Left lung (tissue), 10 donors: ENCODE data around the gene RSPH10B2. TPM values are rescaled to one million over a fixed set of nuclear protein-coding genes. Genes with fewer than 3 reads are reported as not detected.
"Not testable (repeated sequence)": the region's sequence is repeated elsewhere in the genome, so short reads cannot be mapped to it uniquely, and the experiment has no call there.

Experiments
- ATAC-seq: fragments of 200-7000 bp; cut with Tn5 transposase; one replicate; pipeline ENCODE4 v1.9.1; 2020; ENCODE audit warnings: moderate library complexity
- DNase-seq, 4 donors: peaks; one replicate each; pipeline ENCODE4 v3.0.0-alpha.2; 2013 to 2020
- H3K27ac ChIP-seq, 2 donors: fragments of 200-600 bp; sonication (generic) in 1 of 2; one replicate each; pipeline versions ENCODE4 v1.5.0 to v1.8.0; 2020 to 2021
- H3K27me3 ChIP-seq, 2 donors: fragments of 200-600 bp; sonication (generic) in 1 of 2; one replicate each; pipeline versions ENCODE4 v1.5.0 to v1.8.0; 2020 to 2021
- H3K36me3 ChIP-seq, 2 donors: fragments of 200-600 bp; sonication (generic) in 1 of 2; one replicate each; pipeline versions ENCODE4 v1.5.0 to v1.8.0; 2020 to 2021
- H3K4me1 ChIP-seq, 2 donors: fragments of 200-600 bp; one replicate each; pipeline ENCODE4 v1.8.0; 2021
- H3K4me3 ChIP-seq, 2 donors: fragments of 200-600 bp; sonication (generic) in 1 of 2; one replicate each; pipeline versions ENCODE4 v1.5.0 to v1.8.0; 2020 to 2021; ENCODE audit warnings: mild to moderate bottlenecking in 1 of 2
- H3K9me3 ChIP-seq, 2 donors: fragments of 200-600 bp; sonication (generic) in 1 of 2; one replicate each; pipeline versions ENCODE4 v1.5.0 to v1.8.0; 2020 to 2021
- intact Hi-C, 2 donors: fragments of 100-400 bp; cut with DNase I; formaldehyde crosslinking; loops; one replicate each; pipeline versions ENCODE4 v1.11.2 to v1.14.2; 2022
- polyA plus RNA-seq, 6 donors: library from polyadenylated mRNA; unstranded; fragments of 120-200 nt; gene quantifications; one replicate each; pipeline ENCODE4 v1.2.1, GENCODE V29; 2013; ENCODE audit not compliant: insufficient read length in 6 of 6
- total RNA-seq, 2 donors: library from RNA; stranded (reverse); fragmentation: NEBNext Ultra II Directional; extraction: Animal tissue kit (Norgen Biotek cat#: 25700); gene quantifications; one replicate each; pipeline ENCODE4 v1.2.1, GENCODE V29; 2021
- donor health status: DM: no; HTN: yes; CAD: no.
- donor health status: DM: no; HTN: no; CAD: no.

Gene RSPH10B2
- total and polyA plus RNA-seq, 8 donors: 0.92 to 5.7 (median 4.0) TPM; not detected in 1

GRCh38 chr7:6843092-6843491 lies 89.2 kb downstream of the RSPH10B2 start:
- H3K4me1 ChIP-seq, H3K4me3 ChIP-seq: not testable (repeated sequence)

GRCh38 chr7:6843654-6844053 lies 89.8 kb downstream of the RSPH10B2 start:
- ATAC-seq, H3K27ac ChIP-seq, intact Hi-C loops, H3K36me3 ChIP-seq, H3K4me1 ChIP-seq, H3K9me3 ChIP-seq, H3K4me3 ChIP-seq, DNase-seq: not testable (repeated sequence)
- peaks cover 0 to 35% of the 10 kb centered on the region in 2 donors for H3K27me3 ChIP-seq

More at GRCh38 chr7:6843092-6843491, 89.2 kb downstream of the RSPH10B2 start:
- H3K27ac ChIP-seq, intact Hi-C loops, ATAC-seq, H3K36me3 ChIP-seq, DNase-seq, H3K9me3 ChIP-seq: not testable (repeated sequence)
- peaks cover 0 to 33% of the 10 kb centered on the region in 2 donors for H3K27me3 ChIP-seq

GRCh38 chr7:6845971-6846449 lies 92.1 kb downstream of the RSPH10B2 start:
- H3K27me3 ChIP-seq: peaks cover 0 to 28% of the 10 kb centered on the region in 2 donors
- H3K36me3 ChIP-seq, H3K27ac ChIP-seq, H3K9me3 ChIP-seq, DNase-seq, H3K4me3 ChIP-seq, H3K4me1 ChIP-seq, intact Hi-C loops, ATAC-seq: not testable (repeated sequence)

GRCh38 chr7:6847751-6848150 lies 93.8 kb downstream of the RSPH10B2 start:
- H3K27me3 ChIP-seq: peaks cover 0 to 15% of the 10 kb centered on the region in 2 donors
- H3K4me3 ChIP-seq, ATAC-seq, H3K4me1 ChIP-seq, DNase-seq, H3K36me3 ChIP-seq, H3K9me3 ChIP-seq, intact Hi-C loops, H3K27ac ChIP-seq: not testable (repeated sequence)

Other genes starting within 250 kb of the RSPH10B2 start
- gene GRID2IP, start 202.6 kb upstream of the RSPH10B2 start, total RNA-seq: under 1 TPM; 0.21 to 0.35 TPM
- 1 to 10 TPM in 4 of 6 donors, under 1 TPM in 2; 0.77 to 1.3 (median 1.2) TPM for gene GRID2IP, start 202.6 kb upstream of the RSPH10B2 start, polyA plus RNA-seq
- gene ZDHHC4, start 176.6 kb upstream of the RSPH10B2 start, total RNA-seq: 10 to 100 TPM; 54.5 to 60.2 TPM
- 10 to 100 TPM; 68.1 to 75.9 (median 71.9) TPM for gene ZDHHC4, start 176.6 kb upstream of the RSPH10B2 start, polyA plus RNA-seq
- gene INTS15, start 164.1 kb upstream of the RSPH10B2 start, total RNA-seq: 10 to 100 TPM; 30.2 to 31.5 TPM
- gene INTS15, start 164.1 kb upstream of the RSPH10B2 start, polyA plus RNA-seq: 10 to 100 TPM; 36.1 to 49.4 (median 39.5) TPM
- gene ZNF853, start 138.5 kb upstream of the RSPH10B2 start, total RNA-seq: 1 to 10 TPM; 3.4 to 3.6 TPM
- gene ZNF853, start 138.5 kb upstream of the RSPH10B2 start, polyA plus RNA-seq: 10 to 100 TPM; 11.2 to 17.5 (median 15.5) TPM
- gene ZNF316, start 116.8 kb upstream of the RSPH10B2 start, total RNA-seq: 10 to 100 TPM; 29.3 to 34.3 TPM
- gene ZNF316, start 116.8 kb upstream of the RSPH10B2 start, polyA plus RNA-seq: 10 to 100 TPM; 41.4 to 52.9 (median 47.3) TPM
- 10 to 100 TPM; 18.4 to 19.8 TPM for gene ZNF12, start 47.2 kb upstream of the RSPH10B2 start, total RNA-seq
- gene ZNF12, start 47.2 kb upstream of the RSPH10B2 start, polyA plus RNA-seq: 10 to 100 TPM; 35.3 to 38.6 (median 36.9) TPM
- gene CCZ1B, start 72.2 kb downstream of the RSPH10B2 start, total RNA-seq: 10 to 100 TPM; 63.9 to 64.5 TPM
- 10 to 100 TPM; 58.3 to 85.6 (median 81.1) TPM for gene CCZ1B, start 72.2 kb downstream of the RSPH10B2 start, polyA plus RNA-seq